HTERT RPE-1 (cell line): ENCODE data around the gene CSH2.
"Not testable (repeated sequence)": the region's sequence is repeated elsewhere in the genome, so short reads cannot be mapped to it uniquely, and the experiment has no call there.

ENCODE experiments used
- in situ Hi-C: fragments of 300-500 bp; cut with MboI; formaldehyde crosslinking; loops from 4 replicates; pipeline ENCODE4 v1.14.3; 2020; ENCODE audit warnings: low sequenced_read_pairs

The CSH2 gene

GRCh38 chr17:63856425-63856824 is 17.1 kb downstream of the CSH2 start:
- in situ Hi-C loops, result not testable (repeated sequence)

GRCh38 chr17:63855185-63855584 is 18.3 kb downstream of the CSH2 start:
- in situ Hi-C loops, result no loop called here

GRCh38 chr17:63854709-63855108 is 18.8 kb downstream of the CSH2 start:
- in situ Hi-C loops, result no loop called here

GRCh38 chr17:63853260-63853659 is 20.2 kb downstream of the CSH2 start:
- in situ Hi-C loops, result no loop called here

GRCh38 chr17:63850401-63850800 is 23.1 kb downstream of the CSH2 start:
- in situ Hi-C loops, result no loop called here

- in situ Hi-C loops, result no loop called here
Measured at GRCh38 chr17:63848834-63849689, 24.4 kb downstream of the CSH2 start.

- in situ Hi-C loops, result no loop called here
Measured at GRCh38 chr17:63847525-63848249, 25.8 kb downstream of the CSH2 start.

GRCh38 chr17:63845509-63845908 is 28.0 kb downstream of the CSH2 start:
- in situ Hi-C loops, result no loop called here

- in situ Hi-C loops, result no loop called here
Measured at GRCh38 chr17:63843910-63844677, 29.4 kb downstream of the CSH2 start.

GRCh38 chr17:63843387-63843888 is 30.0 kb downstream of the CSH2 start:
- in situ Hi-C loops, result not testable (repeated sequence)

GRCh38 chr17:63842540-63843386 is 30.7 kb downstream of the CSH2 start, which contains the start of gene SMARCD2:
Gene SMARCD2 (minus strand): TSS chr17:63842685. CDS start chr17:63842674, 11 bp downstream.
- in situ Hi-C loops, result no loop called here

GRCh38 chr17:63842173-63842539 is 31.3 kb downstream of the CSH2 start:
- in situ Hi-C loops, result no loop called here

GRCh38 chr17:63841350-63842172 is 31.9 kb downstream of the CSH2 start:
- in situ Hi-C loops, result no loop called here

- in situ Hi-C loops, result no loop called here
Measured at GRCh38 chr17:63840591-63841349, 32.7 kb downstream of the CSH2 start.

- in situ Hi-C loops, result no loop called here
Measured at GRCh38 chr17:63838631-63839171, 34.8 kb downstream of the CSH2 start.

GRCh38 chr17:63837962-63838600 is 35.4 kb downstream of the CSH2 start:
- in situ Hi-C loops, result no loop called here

- in situ Hi-C loops, result no loop called here
Measured at GRCh38 chr17:63837480-63837879, 36.0 kb downstream of the CSH2 start.

- in situ Hi-C loops, result no loop called here
Measured at GRCh38 chr17:63836811-63837210, 36.7 kb downstream of the CSH2 start.
